Measurements from ENCODE around the gene CFAP92.
"Not testable (repeated sequence)": the region's sequence is repeated elsewhere in the genome, so short reads cannot be mapped to it uniquely, and the experiment has no call there.

CFAP92 gene

GRCh38 chr3:128867200-128868125 is 126.4 kb downstream of the CFAP92 start:
- Mint-ChIP-seq H3K4me3 (no peak overlapping the region), H3K27ac (no peak overlapping the region), H3K27me3 (no peaks in the 10 kb centered on the region), H3K36me3 (no peaks in the 10 kb centered on the region), H3K9me3 (no peaks in the 10 kb centered on the region), H3K4me1 (no peaks in the 10 kb centered on the region)

GRCh38 chr3:128864849-128865804 is 128.7 kb downstream of the CFAP92 start:
- H3K9me3 Mint-ChIP-seq, H3K4me3 Mint-ChIP-seq, H3K27me3 Mint-ChIP-seq, H3K4me1 Mint-ChIP-seq, H3K27ac Mint-ChIP-seq, H3K36me3 Mint-ChIP-seq: not testable (repeated sequence)

- Mint-ChIP-seq H3K9me3 (no peaks in the 10 kb centered on the region), H3K27me3 (no peaks in the 10 kb centered on the region), H3K27ac (no peak overlapping the region), H3K4me1 (no peaks in the 10 kb centered on the region), H3K36me3 (peaks cover 4% of the 10 kb centered on the region), H3K4me3 (no peak overlapping the region)
Observed at GRCh38 chr3:128864351-128864811, 129.5 kb downstream of the CFAP92 start.

GRCh38 chr3:128863560-128863959 is 130.3 kb downstream of the CFAP92 start:
- H3K9me3 Mint-ChIP-seq = no peaks in the 10 kb centered on the region
- no peaks in the 10 kb centered on the region for H3K4me1 Mint-ChIP-seq
- H3K27me3 Mint-ChIP-seq = no peaks in the 10 kb centered on the region
- no peak overlapping the region for H3K27ac Mint-ChIP-seq
- peaks cover 9% of the 10 kb centered on the region for H3K36me3 Mint-ChIP-seq
- no peak overlapping the region for H3K4me3 Mint-ChIP-seq

GRCh38 chr3:128861491-128861890 is 132.4 kb downstream of the CFAP92 start:
- Mint-ChIP-seq H3K36me3 (peaks cover 9% of the 10 kb centered on the region), H3K4me3 (no peak overlapping the region), H3K4me1 (no peaks in the 10 kb centered on the region), H3K27me3 (no peaks in the 10 kb centered on the region), H3K9me3 (no peaks in the 10 kb centered on the region), H3K27ac (no peak overlapping the region)

All from activated naive CD4-positive, alpha-beta T cell treated with anti-CD3 and anti-CD28 coated beads, Interleukin-2, amount 50 U/mL, for 24 hours (primary cell).